Liver (tissue), 3 donors: Measurements from ENCODE around the gene MEX3B.

Experiments
- CTCF ChIP-seq: fragments of 150-350 bp; IDR thresholded peaks from 2 replicates; pipeline ENCODE4 v1.5.1; 2017; ENCODE audit warnings: improper control_type of control experiment, low read depth, low read length; ENCODE audit not compliant: missing input control
- FOXA2 ChIP-seq: IDR thresholded peaks from 2 replicates; pipeline ENCODE4 v1.6.1; 2016; ENCODE audit warnings: antibody characterized with exemption
- GABPA ChIP-seq, 2 donors: IDR thresholded peaks in 1 of 2; conservative IDR thresholded peaks in 1 of 2; 2 replicates each; pipeline ENCODE4 v1.6.1; 2016; ENCODE audit warnings: antibody characterized with exemption in 2 of 2, mild to moderate bottlenecking in 1 of 2, moderate library complexity in 1 of 2
- REST ChIP-seq: IDR thresholded peaks from 2 replicates; pipeline ENCODE4 v1.6.1; 2016; ENCODE audit warnings: antibody characterized with exemption, mild to moderate bottlenecking
- RXRA ChIP-seq, 2 donors: IDR thresholded peaks; 2 replicates each; pipeline ENCODE4 v1.6.1; 2017 to 2018; ENCODE audit warnings: antibody characterized with exemption in 2 of 2, mild to moderate bottlenecking in 1 of 2
- SP1 ChIP-seq: IDR thresholded peaks from 2 replicates; pipeline ENCODE4 v1.6.1; 2018; ENCODE audit warnings: antibody characterized with exemption, mild to moderate bottlenecking
- ZBTB33 ChIP-seq: IDR thresholded peaks from 2 replicates; pipeline ENCODE4 v1.6.1; 2016; ENCODE audit warnings: antibody characterized with exemption
- donor health status: healthy.
- donor health status: healthy.

- TF ChIP-seq CTCF (no peak), RXRA (IDR thresholded peaks at IDR 0.05) (no peak), GABPA (IDR thresholded peaks at IDR 0.05 in 1 of 2, conservative IDR thresholded peaks at IDR 0.05 in 1 of 2) (no peak), ZBTB33 (no peak), REST (no peak), SP1 (no peak), FOXA2 (no peak)
Observed at GRCh38 chr15:82086243-82086995, 40.6 kb upstream of the MEX3B start.
